Peyer's patch (tissue), 4 donors: ENCODE data around the gene ADAMTS14. TPM values are rescaled to one million over a fixed set of nuclear protein-coding genes. Genes with fewer than 3 reads are reported as not detected.

Experiments
- DNase-seq, 3 donors: peaks; one replicate each; pipeline ENCODE4 v3.0.0-alpha.2; 2017 to 2019
- H3K27ac ChIP-seq, 4 donors: fragments of 200-600 bp; sonication (generic); one replicate each; pipeline ENCODE4 v1.5.1; 2016 to 2019
- H3K27me3 ChIP-seq, 2 donors: fragments of 200-600 bp; sonication (generic); one replicate each; pipeline ENCODE4 v1.5.1; 2019
- H3K36me3 ChIP-seq, 3 donors: fragments of 200-600 bp; sonication (generic); one replicate each; pipeline ENCODE4 v1.5.1; 2016 to 2019
- H3K4me1 ChIP-seq, 4 donors: fragments of 200-600 bp; sonication (generic); one replicate each; pipeline ENCODE4 v1.5.1; 2016 to 2019
- H3K4me3 ChIP-seq, 4 donors: fragments of 200-600 bp; sonication (generic); 1 replicate in 3 of 4; 2 replicates in 1 of 4; pipeline ENCODE4 v1.5.1; 2016 to 2019; ENCODE audit warnings: mild to moderate bottlenecking in 1 of 4
- H3K9me3 ChIP-seq, 4 donors: fragments of 200-600 bp; sonication (generic); one replicate each; pipeline ENCODE4 v1.5.1; 2016 to 2019; ENCODE audit warnings: mild to moderate bottlenecking in 1 of 4
- POLR2A ChIP-seq, 2 donors: fragments of 450-650 bp; IDR thresholded peaks; one replicate each; pipeline ENCODE4 v1.5.1; 2017; ENCODE audit warnings: antibody characterized with exemption in 2 of 2, mild to moderate bottlenecking in 2 of 2, moderate library complexity in 2 of 2
- total RNA-seq, 4 donors: library from RNA; depleted of rRNA; stranded (reverse); fragments of >200 nt; gene quantifications; one replicate each; pipeline ENCODE4 v1.1.0, GENCODE V29; 2016
- TF ChIP-seq, protein P1 (sequence below), 6 experiments: fragments of 450-650 bp in 4 of 6; fragments of 200-600 bp in 2 of 6; sonication (generic) in 1 of 6; IDR thresholded peaks; one replicate each; pipeline ENCODE4 v1.5.1; 2017 to 2019; ENCODE audit warnings: antibody characterized with exemption in 6 of 6, mild to moderate bottlenecking in 3 of 6, moderate library complexity in 1 of 6

The ADAMTS14 gene
- total RNA-seq, 4 donors from 2014 or later = 2.3 to 10.7 (median 4.2) TPM

DNA sequence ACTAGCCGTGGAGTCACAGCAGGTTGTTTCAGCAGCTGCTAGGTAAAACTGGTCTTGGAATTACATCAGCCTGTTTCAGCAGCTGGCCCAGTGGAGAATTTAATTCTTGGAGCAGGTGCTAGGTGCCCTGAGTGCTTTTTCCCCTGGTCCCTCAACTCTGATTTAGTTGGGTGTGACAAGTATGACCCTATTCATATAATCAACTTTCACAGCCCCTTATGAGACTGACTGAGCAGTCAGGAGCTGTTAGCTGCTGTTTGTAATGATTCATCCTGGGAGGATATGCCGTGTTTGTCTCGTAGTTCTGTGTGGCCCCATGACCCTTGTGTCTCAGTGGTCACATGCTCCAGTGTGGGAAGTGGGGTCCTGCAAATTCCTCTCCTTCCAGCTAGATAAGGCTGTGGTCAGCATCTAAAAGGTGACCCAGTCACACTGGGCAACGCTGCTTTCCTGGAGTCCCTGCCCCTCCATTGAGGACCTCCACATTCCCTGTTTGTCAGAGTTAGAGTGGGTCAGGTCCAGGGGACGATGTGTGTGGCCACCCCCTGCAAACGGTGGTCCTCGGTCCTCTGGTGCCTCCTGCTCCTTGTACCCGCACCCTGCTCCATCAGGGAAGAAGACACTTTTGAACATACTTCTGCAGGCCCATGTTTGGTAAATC, 84.5 kb downstream of the ADAMTS14 start:
- no peaks in the 10 kb centered on the region for H3K27me3 ChIP-seq
- DNase-seq = peak in 1 of 3 donors; percentile 15
- no peak overlapping the region for H3K27ac ChIP-seq
- TF ChIP-seq, protein P1, sequence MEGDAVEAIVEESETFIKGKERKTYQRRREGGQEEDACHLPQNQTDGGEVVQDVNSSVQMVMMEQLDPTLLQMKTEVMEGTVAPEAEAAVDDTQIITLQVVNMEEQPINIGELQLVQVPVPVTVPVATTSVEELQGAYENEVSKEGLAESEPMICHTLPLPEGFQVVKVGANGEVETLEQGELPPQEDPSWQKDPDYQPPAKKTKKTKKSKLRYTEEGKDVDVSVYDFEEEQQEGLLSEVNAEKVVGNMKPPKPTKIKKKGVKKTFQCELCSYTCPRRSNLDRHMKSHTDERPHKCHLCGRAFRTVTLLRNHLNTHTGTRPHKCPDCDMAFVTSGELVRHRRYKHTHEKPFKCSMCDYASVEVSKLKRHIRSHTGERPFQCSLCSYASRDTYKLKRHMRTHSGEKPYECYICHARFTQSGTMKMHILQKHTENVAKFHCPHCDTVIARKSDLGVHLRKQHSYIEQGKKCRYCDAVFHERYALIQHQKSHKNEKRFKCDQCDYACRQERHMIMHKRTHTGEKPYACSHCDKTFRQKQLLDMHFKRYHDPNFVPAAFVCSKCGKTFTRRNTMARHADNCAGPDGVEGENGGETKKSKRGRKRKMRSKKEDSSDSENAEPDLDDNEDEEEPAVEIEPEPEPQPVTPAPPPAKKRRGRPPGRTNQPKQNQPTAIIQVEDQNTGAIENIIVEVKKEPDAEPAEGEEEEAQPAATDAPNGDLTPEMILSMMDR (IDR thresholded peaks at IDR 0.05) = no peak
- no peak for TF ChIP-seq POLR2A (IDR thresholded peaks at IDR 0.05)
- no peaks in the 10 kb centered on the region for H3K4me1 ChIP-seq
- no peak overlapping the region for H3K4me3 ChIP-seq
- H3K9me3 ChIP-seq = no peaks in the 10 kb centered on the region
- H3K36me3 ChIP-seq = no peaks in the 10 kb centered on the region

DNA sequence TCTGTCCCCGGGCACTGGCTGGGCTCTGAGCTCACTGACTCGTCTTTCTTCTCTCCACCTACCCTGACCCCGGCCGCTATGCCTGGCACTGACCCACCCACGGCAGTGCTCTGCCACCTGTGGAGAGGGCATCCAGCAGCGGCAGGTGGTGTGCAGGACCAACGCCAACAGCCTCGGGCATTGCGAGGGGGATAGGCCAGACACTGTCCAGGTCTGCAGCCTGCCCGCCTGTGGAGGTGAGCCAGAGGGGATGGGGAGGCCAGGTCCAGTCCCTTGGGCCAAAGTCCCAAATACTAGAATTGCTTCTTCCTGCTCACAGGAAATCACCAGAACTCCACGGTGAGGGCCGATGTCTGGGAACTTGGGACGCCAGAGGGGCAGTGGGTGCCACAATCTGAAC, 85.5 kb downstream of the ADAMTS14 start:
- no peak for TF ChIP-seq POLR2A (IDR thresholded peaks at IDR 0.05)
- TF ChIP-seq, protein P1 (IDR thresholded peaks at IDR 0.05) = no peak
- Histone ChIP-seq H3K4me3 (no peak overlapping the region), H3K27ac (no peak overlapping the region), H3K9me3 (no peaks in the 10 kb centered on the region), H3K27me3 (no peaks in the 10 kb centered on the region), H3K4me1 (no peaks in the 10 kb centered on the region), H3K36me3 (no peaks in the 10 kb centered on the region)
- DNase-seq = peak in 1 of 3 donors; percentile 46

DNA sequence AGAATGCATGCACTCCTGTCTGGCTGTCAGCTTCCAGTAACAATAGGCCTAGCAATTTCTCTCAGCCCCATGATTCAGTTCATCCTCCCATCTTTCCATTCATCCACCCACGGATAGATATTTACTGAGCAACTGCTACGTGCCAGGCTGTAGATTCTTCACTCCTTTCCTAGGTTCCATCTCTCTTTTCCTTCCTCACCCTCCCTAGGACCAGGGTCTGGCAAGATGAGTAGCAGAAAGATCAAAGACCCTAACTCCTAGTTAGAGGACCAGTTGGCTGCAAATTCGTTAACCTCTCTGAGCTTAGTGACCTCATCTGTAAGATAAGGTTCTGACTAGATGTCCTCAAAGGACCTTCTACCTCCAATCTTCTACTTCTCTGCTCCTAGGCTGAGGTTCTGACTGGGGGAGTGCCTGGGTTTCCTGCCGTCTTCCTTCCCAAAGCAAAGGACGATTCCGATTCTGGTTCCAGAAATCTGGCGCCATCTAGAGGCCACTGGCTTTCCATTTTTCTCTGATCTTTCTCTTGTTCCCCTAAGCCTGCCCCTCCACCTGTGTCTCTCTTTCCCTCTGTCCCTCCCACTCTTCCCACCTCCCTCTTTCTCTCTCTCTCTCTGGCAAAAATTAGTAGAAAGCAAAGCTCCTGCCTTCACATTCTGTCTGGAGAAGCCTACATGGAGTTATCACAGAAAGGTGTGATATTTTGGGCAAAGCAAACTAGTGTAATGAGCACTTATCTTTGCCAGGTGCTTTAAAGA, 86.6 kb downstream of the ADAMTS14 start:
- Histone ChIP-seq H3K36me3 (no peaks in the 10 kb centered on the region), H3K4me3 (no peak overlapping the region), H3K9me3 (no peaks in the 10 kb centered on the region), H3K4me1 (no peaks in the 10 kb centered on the region), H3K27ac (no peak overlapping the region), H3K27me3 (no peaks in the 10 kb centered on the region)
- TF ChIP-seq, protein P1 (IDR thresholded peaks at IDR 0.05) = peak; percentile 49 to 76 (median 71)
- TF ChIP-seq POLR2A (IDR thresholded peaks at IDR 0.05) = no peak
- DNase-seq = peak; percentile 55 to 89 (median 60)

DNA sequence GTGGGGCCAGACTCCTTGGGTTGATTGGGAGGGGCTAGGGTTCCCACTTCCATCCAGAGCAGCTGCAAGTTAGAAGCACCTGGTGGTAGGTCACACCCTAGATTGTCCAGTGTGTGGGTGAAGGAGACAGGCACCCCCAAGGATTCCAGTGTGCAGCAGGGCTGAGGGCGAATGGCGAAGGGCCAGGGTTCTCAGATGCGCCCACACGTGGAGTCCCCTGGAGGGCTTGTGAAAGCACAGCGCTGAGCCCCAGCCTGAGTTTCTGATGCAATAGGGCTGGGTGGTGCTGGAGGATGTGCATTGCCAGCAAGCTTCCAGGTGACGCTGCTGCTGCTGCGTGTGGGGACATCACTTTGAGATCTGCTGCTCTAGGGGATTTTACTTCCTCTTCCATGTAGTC, 87.5 kb downstream of the ADAMTS14 start:
- Histone ChIP-seq H3K27me3 (no peaks in the 10 kb centered on the region), H3K4me3 (no peak overlapping the region), H3K27ac (no peak overlapping the region), H3K9me3 (no peaks in the 10 kb centered on the region), H3K4me1 (no peaks in the 10 kb centered on the region), H3K36me3 (no peaks in the 10 kb centered on the region)
- peak in 1 of 3 donors; percentile 45 for DNase-seq
- no peak for TF ChIP-seq POLR2A (IDR thresholded peaks at IDR 0.05)

DNA sequence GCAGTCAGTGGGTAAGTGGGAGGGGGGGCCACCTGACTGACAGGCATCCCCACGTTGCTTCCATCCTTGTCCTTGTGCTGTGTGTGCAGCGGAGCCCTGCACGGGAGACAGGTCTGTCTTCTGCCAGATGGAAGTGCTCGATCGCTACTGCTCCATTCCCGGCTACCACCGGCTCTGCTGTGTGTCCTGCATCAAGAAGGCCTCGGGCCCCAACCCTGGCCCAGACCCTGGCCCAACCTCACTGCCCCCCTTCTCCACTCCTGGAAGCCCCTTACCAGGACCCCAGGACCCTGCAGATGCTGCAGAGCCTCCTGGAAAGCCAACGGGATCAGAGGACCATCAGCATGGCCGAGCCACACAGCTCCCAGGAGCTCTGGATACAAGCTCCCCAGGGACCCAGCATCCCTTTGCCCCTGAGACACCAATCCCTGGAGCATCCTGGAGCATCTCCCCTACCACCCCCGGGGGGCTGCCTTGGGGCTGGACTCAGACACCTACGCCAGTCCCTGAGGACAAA, 88.0 kb downstream of the ADAMTS14 start:
- no peak for TF ChIP-seq POLR2A (IDR thresholded peaks at IDR 0.05)
- TF ChIP-seq, protein P1 (IDR thresholded peaks at IDR 0.05) = no peak
- Histone ChIP-seq H3K27me3 (no peaks in the 10 kb centered on the region), H3K4me1 (no peaks in the 10 kb centered on the region), H3K4me3 (no peak overlapping the region), H3K9me3 (no peaks in the 10 kb centered on the region), H3K27ac (no peak overlapping the region), H3K36me3 (no peaks in the 10 kb centered on the region)
- peak in 1 of 3 donors; percentile 47 for DNase-seq

DNA sequence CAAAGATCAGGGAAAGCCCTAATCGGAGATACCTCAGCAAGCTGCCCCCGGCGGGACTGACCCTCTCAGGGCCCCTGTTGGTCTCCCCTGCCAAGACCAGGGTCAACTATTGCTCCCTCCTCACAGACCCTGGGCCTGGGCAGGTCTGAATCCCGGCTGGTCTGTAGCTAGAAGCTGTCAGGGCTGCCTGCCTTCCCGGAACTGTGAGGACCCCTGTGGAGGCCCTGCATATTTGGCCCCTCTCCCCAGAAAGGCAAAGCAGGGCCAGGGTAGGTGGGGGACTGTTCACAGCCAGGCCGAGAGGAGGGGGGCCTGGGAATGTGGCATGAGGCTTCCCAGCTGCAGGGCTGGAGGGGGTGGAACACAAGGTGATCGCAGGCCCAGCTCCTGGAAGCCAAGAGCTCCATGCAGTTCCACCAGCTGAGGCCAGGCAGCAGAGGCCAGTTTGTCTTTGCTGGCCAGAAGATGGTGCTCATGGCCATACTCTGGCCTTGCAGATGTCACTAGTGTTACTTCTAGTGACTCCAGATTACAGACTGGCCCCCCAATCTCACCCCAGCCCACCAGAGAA, 88.8 kb downstream of the ADAMTS14 start:
- Histone ChIP-seq H3K9me3 (no peaks in the 10 kb centered on the region), H3K4me3 (no peak overlapping the region), H3K27me3 (no peaks in the 10 kb centered on the region), H3K27ac (no peak overlapping the region), H3K4me1 (no peaks in the 10 kb centered on the region), H3K36me3 (no peaks in the 10 kb centered on the region)
- TF ChIP-seq, protein P1 (IDR thresholded peaks at IDR 0.05) = no peak
- no peak for TF ChIP-seq POLR2A (IDR thresholded peaks at IDR 0.05)
- peak in 1 of 3 donors; percentile 39 for DNase-seq
